CD14-positive monocyte (primary cell): ENCODE data around the gene CNIH3. TPM values are rescaled to one million over a fixed set of nuclear protein-coding genes. Genes with fewer than 3 reads are reported as not detected.

ENCODE experiments used
- DNase-seq, 3 donors: peaks; one replicate each; pipeline ENCODE4 v3.0.0-alpha.2; 2011 to 2022
- H2AFZ ChIP-seq: 2 replicates; pipeline ENCODE4 v1.6.0; 2012; ENCODE audit warnings: mild to moderate bottlenecking, low read depth, low read length, inconsistent platforms; ENCODE audit not compliant: insufficient read depth, poor library complexity, severe bottlenecking
- H3K27ac ChIP-seq, 2 donors: 1 replicate in 1 of 2; 2 replicates in 1 of 2; pipeline ENCODE4 v1.5.1; 2012 to 2013; ENCODE audit warnings: low read length in 2 of 2, control low read depth in 1 of 2, inconsistent platforms in 1 of 2, low read depth in 1 of 2, mild to moderate bottlenecking in 1 of 2
- H3K27me3 ChIP-seq, 2 donors: one replicate each; pipeline versions ENCODE4 v1.6.0 to v1.6.1; 2011 to 2013; ENCODE audit warnings: low read length in 2 of 2; ENCODE audit not compliant: control insufficient read depth in 2 of 2, insufficient read depth in 2 of 2
- H3K36me3 ChIP-seq, 2 donors: replicated peaks in 1 of 2; 1 replicate in 1 of 2; 2 replicates in 1 of 2; pipeline versions ENCODE4 v1.5.1 to v1.6.1; 2012 to 2013; ENCODE audit warnings: low read length in 2 of 2, control low read depth in 1 of 2, inconsistent platforms in 1 of 2, mild to moderate bottlenecking in 1 of 2; ENCODE audit not compliant: insufficient read depth in 2 of 2, control insufficient read depth in 1 of 2
- H3K4me1 ChIP-seq, 2 donors: 1 replicate in 1 of 2; 2 replicates in 1 of 2; pipeline versions ENCODE4 v1.5.1 to v1.6.1; 2012 to 2013; ENCODE audit warnings: low read length in 2 of 2, control low read depth in 1 of 2, inconsistent platforms in 1 of 2, mild to moderate bottlenecking in 1 of 2, moderate library complexity in 1 of 2; ENCODE audit not compliant: insufficient read depth in 2 of 2, control insufficient read depth in 1 of 2
- H3K4me2 ChIP-seq: replicated peaks from 2 replicates; pipeline ENCODE3; 2012; ENCODE audit warnings: low read length, moderate library complexity, mild to moderate bottlenecking; ENCODE audit not compliant: poor library complexity, severe bottlenecking; ENCODE audit errors: extremely low read depth
- H3K4me3 ChIP-seq, 3 experiments: fragments of 200-600 bp in 1 of 3; sonication (generic) in 1 of 3; replicated peaks in 1 of 3; 1 replicate in 2 of 3; 2 replicates in 1 of 3; pipeline ENCODE4 v1.5.1; 2011 to 2013; ENCODE audit warnings: low read length in 3 of 3, mild to moderate bottlenecking in 3 of 3, control low read depth in 2 of 3, low read depth in 2 of 3, inconsistent platforms in 1 of 3, moderate library complexity in 1 of 3
- H3K79me2 ChIP-seq: 2 replicates; pipeline ENCODE4 v1.6.0; 2012; ENCODE audit warnings: mild to moderate bottlenecking, control low read depth, inconsistent platforms, low read length, moderate library complexity; ENCODE audit not compliant: insufficient read depth
- H3K9ac ChIP-seq: 2 replicates; pipeline ENCODE4 v1.6.0; 2017; ENCODE audit warnings: low read length, mild to moderate bottlenecking; ENCODE audit not compliant: insufficient read depth, poor library complexity, severe bottlenecking
- H3K9me3 ChIP-seq, 2 donors: replicated peaks in 1 of 2; 1 replicate in 1 of 2; 2 replicates in 1 of 2; pipeline versions ENCODE4 v1.5.1 to v1.6.1; 2012 to 2013; ENCODE audit warnings: low read length in 2 of 2, control low read depth in 1 of 2; ENCODE audit not compliant: control insufficient read depth in 1 of 2, insufficient read depth in 1 of 2
- H4K20me1 ChIP-seq: 2 replicates; pipeline ENCODE4 v1.6.0; 2012; ENCODE audit warnings: mild to moderate bottlenecking, low read length, control low read depth, moderate library complexity; ENCODE audit not compliant: insufficient read depth
- H3K27ac Mint-ChIP-seq, 7 donors: one replicate each; pipeline ENCODE4 v1.8.0; 2020; ENCODE audit warnings: mild to moderate bottlenecking in 7 of 7, mixed read lengths in 7 of 7, moderate library complexity in 6 of 7, inconsistent platforms in 2 of 7
- H3K27me3 Mint-ChIP-seq, 3 donors: one replicate each; pipeline ENCODE4 v1.8.0; 2021 to 2022; ENCODE audit warnings: low read depth in 3 of 3, mild to moderate bottlenecking in 3 of 3, mixed read lengths in 3 of 3, moderate library complexity in 3 of 3, inconsistent platforms in 1 of 3
- H3K36me3 Mint-ChIP-seq, 2 donors: one replicate each; pipeline ENCODE4 v1.8.0; 2020; ENCODE audit warnings: mixed read lengths in 2 of 2, inconsistent platforms in 1 of 2, mild to moderate bottlenecking in 1 of 2
- H3K4me1 Mint-ChIP-seq: one replicate; pipeline ENCODE4 v1.8.0; 2020; ENCODE audit warnings: mild to moderate bottlenecking, mixed read lengths
- H3K4me3 Mint-ChIP-seq, 2 donors: one replicate each; pipeline ENCODE4 v1.8.0; 2020; ENCODE audit warnings: mild to moderate bottlenecking in 2 of 2, mixed read lengths in 2 of 2, moderate library complexity in 1 of 2
- H3K9me3 Mint-ChIP-seq, 7 donors: one replicate each; pipeline ENCODE4 v1.8.0; 2020 to 2022; ENCODE audit warnings: mixed read lengths in 7 of 7, mild to moderate bottlenecking in 6 of 7, moderate library complexity in 6 of 7, inconsistent platforms in 2 of 7
- CTCF ChIP-seq: fragments of 200-600 bp; IDR thresholded peaks from one replicate; pipeline ENCODE4 v1.8.0; 2022; ENCODE audit warnings: antibody characterized with exemption, mild to moderate bottlenecking
- WGBS: methylation state at CpG from one replicate; pipeline ENCODE4 v1.1.5; 2013; ENCODE audit warnings: missing lambda C conversion rate; ENCODE audit not compliant: insufficient coverage; 5-methylcytosine and 5-hydroxymethylcytosine counted together
- intact Hi-C, 2 donors: fragments of 100-400 bp; cut with micrococcal nuclease; formaldehyde crosslinking; loops; one replicate each; pipeline versions ENCODE4 v1.15.0 to v1.15.1; 2023
- polyA plus RNA-seq, 3 donors: library from polyadenylated mRNA; depleted of rRNA in 1 of 3; unstranded in 2 of 3; stranded (reverse) in 1 of 3; fragments of 300-500 nt in 2 of 3; fragments of >200 nt in 1 of 3; fragmentation: Illumina TruSeq in 2 of 3; gene quantifications; 1 replicate in 2 of 3; 2 replicates in 1 of 3; pipeline ENCODE4 v1.2.3, GENCODE V29; 2012 to 2021

CNIH3 gene
- polyA plus RNA-seq, 3 donors = 0.37 TPM; not detected in 2

- H3K4me2 ChIP-seq = no peak overlapping the region
- peaks cover 0 to 15% (median 7%) of the 10 kb centered on the region in 7 donors for H3K9me3 Mint-ChIP-seq
- peaks cover 0 to 7% of the 10 kb centered on the region in 2 donors for H3K9me3 ChIP-seq
- H4K20me1 ChIP-seq = no peaks in the 10 kb centered on the region
- no peaks in the 10 kb centered on the region for H3K27me3 ChIP-seq
- intact Hi-C loops = no loop called here
- H3K36me3 ChIP-seq = no peaks in the 10 kb centered on the region
- no peak for DNase-seq
- H2AFZ ChIP-seq = no peak overlapping the region
- TF ChIP-seq CTCF = no peak
- no peak overlapping the region for H3K27ac Mint-ChIP-seq
- no peaks in the 10 kb centered on the region for H3K36me3 Mint-ChIP-seq
- H3K4me3 Mint-ChIP-seq = no peak overlapping the region
- no peaks in the 10 kb centered on the region for H3K4me1 Mint-ChIP-seq
- 100% methylated on average over 9 of the region's 11 CpGs for WGBS
- H3K4me1 ChIP-seq = no peaks in the 10 kb centered on the region
- H3K27me3 Mint-ChIP-seq = peaks cover 5 to 8% (median 5%) of the 10 kb centered on the region in 3 donors
- H3K79me2 ChIP-seq = no peaks in the 10 kb centered on the region
- H3K4me3 ChIP-seq = no peak overlapping the region
- no peak overlapping the region for H3K27ac ChIP-seq
- no peak overlapping the region for H3K9ac ChIP-seq
Measured at GRCh38 chr1:224605482-224606181, 10.5 kb upstream of the CNIH3 start.

- no peak overlapping the region for H3K27ac Mint-ChIP-seq
- H3K27me3 Mint-ChIP-seq = peaks cover 5 to 8% (median 5%) of the 10 kb centered on the region in 3 donors
- H3K4me1 Mint-ChIP-seq = no peaks in the 10 kb centered on the region
- 100% methylated on average over 1 of the region's 5 CpGs for WGBS
- Histone ChIP-seq H3K36me3 (no peaks in the 10 kb centered on the region), H3K9me3 (peaks cover 0 to 7% of the 10 kb centered on the region in 2 donors), H3K4me2 (no peak overlapping the region), H3K4me1 (no peaks in the 10 kb centered on the region), H3K79me2 (no peaks in the 10 kb centered on the region), H3K27ac (no peak overlapping the region), H3K9ac (no peak overlapping the region), H2AFZ (no peak overlapping the region), H3K4me3 (no peak overlapping the region), H4K20me1 (no peaks in the 10 kb centered on the region), H3K27me3 (no peaks in the 10 kb centered on the region)
- no peak overlapping the region for H3K4me3 Mint-ChIP-seq
- peaks cover 0 to 15% (median 7%) of the 10 kb centered on the region in 7 donors for H3K9me3 Mint-ChIP-seq
- H3K36me3 Mint-ChIP-seq = no peaks in the 10 kb centered on the region
- intact Hi-C loops = no loop called here
- no peak for DNase-seq
- no peak for TF ChIP-seq CTCF
Measured at GRCh38 chr1:224607188-224608148, 8.6 kb upstream of the CNIH3 start.
